Measurements from ENCODE around the gene BBS1. TPM values are rescaled to one million over a fixed set of nuclear protein-coding genes. Genes with fewer than 3 reads are reported as not detected.
A peak's percentile ranks its signal among the peaks of the same experiment; 100 is the strongest.

Gene BBS1
- total RNA-seq, 1 donor from 2014 or later, result 14.6 TPM

DNA sequence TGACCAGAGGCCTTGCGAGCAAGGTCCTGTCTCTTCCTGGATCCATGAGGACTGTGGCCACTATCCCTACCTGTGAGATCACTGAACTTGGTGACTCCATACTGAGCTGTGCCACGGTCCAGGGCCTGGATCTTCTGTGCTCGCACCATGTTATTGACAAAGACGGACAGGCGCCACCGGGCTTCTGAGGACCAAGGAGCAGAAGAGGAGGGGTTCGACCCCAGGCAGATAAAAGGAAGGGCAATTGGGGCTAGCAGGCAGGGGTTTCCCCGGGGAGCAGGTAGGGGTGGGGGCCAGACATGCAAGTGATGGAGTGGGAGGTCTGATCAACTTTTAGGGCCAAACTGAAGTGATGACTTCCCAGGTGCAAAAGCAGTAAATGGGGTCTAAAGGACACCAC lies 55.8 kb downstream of the BBS1 start:
- H3K27me3 ChIP-seq (ENCODE audit: control insufficient read depth in 3 of 3, insufficient read depth in 3 of 3, low read length in 3 of 3), result no peaks in the 10 kb centered on the region
- H3K9ac ChIP-seq (ENCODE audit: low read depth in 1 of 3, low read length in 3 of 3), result no peak overlapping the region
- H3K27ac ChIP-seq (ENCODE audit: low read depth, low read length), result no peak overlapping the region
- no peak overlapping the region for H3K4me3 ChIP-seq (ENCODE audit: low read length in 3 of 3)
- no peaks in the 10 kb centered on the region for H3K9me3 ChIP-seq (ENCODE audit: control insufficient read depth in 3 of 3, low read length in 3 of 3)
- H3K36me3 ChIP-seq (ENCODE audit: control insufficient read depth in 3 of 3, insufficient read depth in 3 of 3, low read length in 3 of 3), result peaks cover 35 to 40% (median 37%) of the 10 kb centered on the region in 3 donors
- H3K4me1 ChIP-seq (ENCODE audit: control insufficient read depth in 3 of 3, insufficient read depth in 3 of 3, low read length in 3 of 3), result peaks cover 11 to 16% (median 12%) of the 10 kb centered on the region in 3 donors

DNA sequence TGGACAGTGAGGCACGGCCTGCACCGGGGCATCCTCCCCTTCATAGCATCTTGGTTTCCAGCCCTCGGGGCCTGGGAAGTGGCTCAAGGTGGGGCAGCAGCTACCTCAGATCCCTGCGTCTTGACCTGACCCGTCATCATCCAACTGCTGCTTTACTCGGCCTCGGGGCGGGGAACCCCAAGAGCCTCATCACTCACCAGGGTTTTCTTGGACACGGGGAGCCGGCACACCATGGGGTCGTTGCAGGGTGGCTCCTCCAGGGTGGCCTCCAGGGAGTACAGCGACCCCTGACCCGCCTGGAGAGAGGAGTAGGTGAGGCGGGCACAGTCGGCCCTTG lies 57.3 kb downstream of the BBS1 start:
- Histone ChIP-seq H3K27ac (ENCODE audit: low read depth, low read length) (no peak overlapping the region), H3K4me3 (ENCODE audit: low read length in 3 of 3) (peak overlapping the region; percentile 59 to 77 (median 69)), H3K27me3 (ENCODE audit: control insufficient read depth in 3 of 3, insufficient read depth in 3 of 3, low read length in 3 of 3) (no peaks in the 10 kb centered on the region), H3K9ac (ENCODE audit: low read depth in 1 of 3, low read length in 3 of 3) (peak overlapping the region; percentile 51 to 89 (median 64)), H3K4me1 (ENCODE audit: control insufficient read depth in 3 of 3, insufficient read depth in 3 of 3, low read length in 3 of 3) (peaks cover 11 to 16% (median 12%) of the 10 kb centered on the region in 3 donors), H3K36me3 (ENCODE audit: control insufficient read depth in 3 of 3, insufficient read depth in 3 of 3, low read length in 3 of 3) (peaks cover 19 to 29% (median 27%) of the 10 kb centered on the region in 3 donors), H3K9me3 (ENCODE audit: control insufficient read depth in 3 of 3, low read length in 3 of 3) (no peaks in the 10 kb centered on the region)

DNA sequence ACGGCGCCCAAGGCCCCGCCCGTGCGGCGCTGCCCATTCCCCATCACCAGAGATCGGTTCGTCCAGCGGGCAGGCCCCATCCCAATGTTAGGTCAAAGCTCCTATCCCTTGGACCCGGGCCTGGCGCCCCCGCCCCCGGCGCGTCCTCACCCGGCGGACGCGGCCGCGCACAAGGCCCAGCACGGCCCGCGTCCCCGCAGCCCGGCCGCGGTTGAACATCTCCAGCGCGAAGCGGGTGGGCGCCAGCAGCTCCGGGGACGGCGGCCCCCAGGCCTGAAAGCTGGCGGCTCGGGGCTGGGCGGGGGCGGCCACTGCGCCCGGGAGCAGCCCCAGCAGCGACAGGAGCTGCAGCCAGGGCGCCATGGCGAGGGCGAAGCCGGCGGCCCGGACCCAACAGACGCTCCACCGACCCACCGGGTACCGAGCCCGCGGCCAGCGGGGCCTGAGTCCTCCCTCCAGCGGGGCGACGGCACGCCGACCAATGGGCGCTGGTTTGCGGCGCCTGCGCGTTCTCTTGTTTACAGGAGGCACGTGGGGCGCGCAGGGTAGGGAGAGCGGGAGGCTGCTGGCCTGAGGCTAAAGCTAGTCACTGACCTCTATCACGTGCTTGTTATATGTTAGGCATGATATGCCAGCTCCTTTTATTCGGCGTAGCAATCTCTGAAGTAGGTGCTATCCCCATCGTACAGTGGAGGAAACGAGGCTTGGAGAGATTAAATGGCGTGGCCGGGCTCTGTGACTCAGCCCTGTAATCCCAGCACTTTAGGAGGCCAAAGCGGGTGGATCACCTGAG lies 57.9 kb downstream of the BBS1 start, which contains the start of gene CTSF:
CTSF (minus strand) TSS at position 483 of the 793 bp plus-strand sequence; CDS start at position 363, 120 bp downstream.
- H3K9me3 ChIP-seq (ENCODE audit: control insufficient read depth in 3 of 3, low read length in 3 of 3), result no peaks in the 10 kb centered on the region
- H3K4me1 ChIP-seq (ENCODE audit: control insufficient read depth in 3 of 3, insufficient read depth in 3 of 3, low read length in 3 of 3), result peaks cover 11 to 16% (median 12%) of the 10 kb centered on the region in 3 donors
- H3K36me3 ChIP-seq (ENCODE audit: control insufficient read depth in 3 of 3, insufficient read depth in 3 of 3, low read length in 3 of 3), result peaks cover 14 to 27% (median 27%) of the 10 kb centered on the region in 3 donors
- H3K9ac ChIP-seq (ENCODE audit: low read depth in 1 of 3, low read length in 3 of 3), result peak within 1 kb of the TSS; percentile 51 to 89 (median 64)
- peak within 1 kb of the TSS; percentile 64 to 77 (median 69) for H3K4me3 ChIP-seq (ENCODE audit: low read length in 3 of 3)
- no peaks in the 10 kb centered on the region for H3K27me3 ChIP-seq (ENCODE audit: control insufficient read depth in 3 of 3, insufficient read depth in 3 of 3, low read length in 3 of 3)
- peak within 1 kb of the TSS; percentile 3 for H3K27ac ChIP-seq (ENCODE audit: low read depth, low read length)

DNA sequence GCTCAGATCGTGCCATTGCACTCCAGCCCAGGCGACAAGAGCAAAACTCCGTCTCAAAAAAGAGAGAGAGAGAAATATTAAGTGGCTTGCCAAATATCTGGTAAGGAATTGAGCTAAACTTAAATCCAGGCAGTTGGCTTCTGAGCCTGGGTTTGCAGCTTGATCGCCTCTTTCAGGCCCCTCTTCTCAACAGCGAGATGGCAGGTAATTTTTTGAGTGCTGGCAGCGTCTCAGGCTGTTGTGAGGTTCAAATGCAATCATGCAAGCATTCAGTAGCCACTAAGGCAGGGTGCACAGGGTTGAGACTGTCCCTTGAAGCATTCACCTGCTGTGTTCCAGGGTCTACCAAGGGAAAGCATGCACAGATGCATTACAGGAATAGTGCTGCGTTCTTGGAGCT lies 58.6 kb downstream of the BBS1 start:
- no peak overlapping the region for H3K4me3 ChIP-seq (ENCODE audit: low read length in 3 of 3)
- peak overlapping the region; percentile 3 for H3K27ac ChIP-seq (ENCODE audit: low read depth, low read length)

DNA sequence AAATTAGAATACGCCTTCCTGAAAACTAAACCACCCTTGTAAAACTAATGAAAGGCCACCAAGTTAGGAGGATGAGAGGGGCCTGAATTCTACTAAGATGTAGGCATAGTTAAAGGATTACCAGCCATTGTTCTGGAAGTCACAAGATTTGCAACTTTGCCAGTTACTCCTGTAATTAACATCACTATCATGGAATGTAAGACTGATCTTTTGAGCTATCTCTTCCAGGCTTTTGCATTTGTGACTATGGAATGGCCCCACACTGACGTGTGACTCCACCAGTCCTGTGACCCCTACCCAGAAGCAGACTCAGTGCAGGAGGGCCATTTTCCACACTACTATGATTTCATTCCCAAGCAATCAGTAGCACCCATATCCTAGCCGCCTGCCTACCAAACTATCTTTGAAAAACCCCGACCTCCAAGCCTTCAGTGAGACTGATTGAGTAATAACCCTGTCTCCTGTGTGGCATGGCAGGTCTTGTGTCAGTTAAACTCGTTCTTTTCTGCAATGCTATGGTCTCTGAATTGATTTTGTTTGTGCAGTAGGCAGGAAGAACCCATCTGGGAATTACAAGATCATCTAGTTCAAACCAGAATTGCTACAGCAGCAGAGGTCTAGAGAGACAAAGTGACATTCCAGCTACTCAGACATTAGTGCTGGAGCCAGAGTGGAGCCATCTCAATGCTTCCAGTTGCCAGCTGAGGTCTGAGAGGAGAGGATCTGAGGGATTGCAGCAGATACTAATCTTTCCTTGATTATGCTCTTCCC lies 59.8 kb downstream of the BBS1 start:
- Histone ChIP-seq H3K4me1 (ENCODE audit: control insufficient read depth in 3 of 3, insufficient read depth in 3 of 3, low read length in 3 of 3) (peaks cover 11 to 16% (median 12%) of the 10 kb centered on the region in 3 donors), H3K9ac (ENCODE audit: low read depth in 1 of 3, low read length in 3 of 3) (no peak overlapping the region)

More for the DNA sequence above, 58.6 kb downstream of the BBS1 start:
- Histone ChIP-seq H3K4me1 (ENCODE audit: control insufficient read depth in 3 of 3, insufficient read depth in 3 of 3, low read length in 3 of 3) (peaks cover 11 to 16% (median 12%) of the 10 kb centered on the region in 3 donors), H3K9me3 (ENCODE audit: control insufficient read depth in 3 of 3, low read length in 3 of 3) (no peaks in the 10 kb centered on the region), H3K9ac (ENCODE audit: low read depth in 1 of 3, low read length in 3 of 3) (peak overlapping the region in 1 of 3 donors; percentile 89), H3K27me3 (ENCODE audit: control insufficient read depth in 3 of 3, insufficient read depth in 3 of 3, low read length in 3 of 3) (no peaks in the 10 kb centered on the region), H3K36me3 (ENCODE audit: control insufficient read depth in 3 of 3, insufficient read depth in 3 of 3, low read length in 3 of 3) (peaks cover 7 to 22% (median 22%) of the 10 kb centered on the region in 3 donors)

DNA sequence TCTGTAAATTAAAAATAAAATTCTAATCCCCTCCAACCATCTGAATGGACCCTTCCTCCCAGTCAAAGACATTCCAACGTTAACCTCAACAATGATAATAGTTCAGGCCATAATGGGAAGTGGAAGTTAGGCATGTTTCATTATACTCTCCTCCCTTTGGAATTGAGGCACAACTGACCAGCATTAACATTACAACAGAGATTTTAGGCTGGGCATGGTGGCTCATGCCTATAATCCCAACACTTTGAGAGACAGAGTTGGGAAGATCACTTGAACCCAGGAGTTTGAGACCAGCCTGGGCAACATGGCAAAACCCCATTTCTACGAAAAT lies 60.4 kb downstream of the BBS1 start:
- H3K4me3 ChIP-seq (ENCODE audit: low read length in 3 of 3), result no peak overlapping the region
- peaks cover 11 to 16% (median 12%) of the 10 kb centered on the region in 3 donors for H3K4me1 ChIP-seq (ENCODE audit: control insufficient read depth in 3 of 3, insufficient read depth in 3 of 3, low read length in 3 of 3)
- no peak overlapping the region for H3K27ac ChIP-seq (ENCODE audit: low read depth, low read length)
- H3K9ac ChIP-seq (ENCODE audit: low read depth in 1 of 3, low read length in 3 of 3), result no peak overlapping the region
- no peaks in the 10 kb centered on the region for H3K9me3 ChIP-seq (ENCODE audit: control insufficient read depth in 3 of 3, low read length in 3 of 3)
- H3K36me3 ChIP-seq (ENCODE audit: control insufficient read depth in 3 of 3, insufficient read depth in 3 of 3, low read length in 3 of 3), result peaks cover 2 to 9% (median 5%) of the 10 kb centered on the region in 3 donors
- H3K27me3 ChIP-seq (ENCODE audit: control insufficient read depth in 3 of 3, insufficient read depth in 3 of 3, low read length in 3 of 3), result no peaks in the 10 kb centered on the region

More for the DNA sequence above, 59.8 kb downstream of the BBS1 start:
- Histone ChIP-seq H3K27ac (ENCODE audit: low read depth, low read length) (no peak overlapping the region), H3K27me3 (ENCODE audit: control insufficient read depth in 3 of 3, insufficient read depth in 3 of 3, low read length in 3 of 3) (no peaks in the 10 kb centered on the region), H3K36me3 (ENCODE audit: control insufficient read depth in 3 of 3, insufficient read depth in 3 of 3, low read length in 3 of 3) (peaks cover 2 to 14% (median 10%) of the 10 kb centered on the region in 3 donors), H3K4me3 (ENCODE audit: low read length in 3 of 3) (no peak overlapping the region), H3K9me3 (ENCODE audit: control insufficient read depth in 3 of 3, low read length in 3 of 3) (no peaks in the 10 kb centered on the region)

DNA sequence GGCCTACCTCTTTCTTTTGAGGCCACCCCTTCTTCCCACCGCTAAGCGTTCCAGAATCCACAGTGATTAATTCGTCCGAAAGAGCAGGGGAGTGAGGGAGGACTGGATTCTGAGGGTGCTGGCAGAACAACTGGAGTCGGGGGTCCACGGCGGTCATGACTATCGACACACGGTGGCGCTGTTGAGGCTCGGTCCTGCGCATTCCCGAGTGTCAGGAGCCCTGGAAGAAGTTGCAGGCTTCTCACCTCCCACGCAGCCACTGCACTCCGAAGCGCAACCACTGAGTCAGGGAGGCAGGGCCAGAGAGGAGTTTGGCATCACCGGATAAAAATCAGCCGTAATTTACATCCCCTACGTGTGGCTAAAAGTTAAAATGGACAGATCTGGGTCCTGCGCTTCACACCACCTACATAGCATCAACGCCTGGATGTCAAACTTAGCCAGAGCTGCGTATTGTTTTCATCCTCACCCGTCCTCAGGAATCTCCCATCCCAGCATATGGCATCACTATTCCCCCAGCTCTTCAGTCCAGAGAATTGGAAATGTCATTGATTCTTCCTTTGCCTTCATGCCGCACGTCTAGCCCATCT lies 68.7 kb downstream of the BBS1 start:
- peak overlapping the region in 1 of 3 donors; percentile 40 for H3K9ac ChIP-seq (ENCODE audit: low read depth in 1 of 3, low read length in 3 of 3)
- H3K9me3 ChIP-seq (ENCODE audit: control insufficient read depth in 3 of 3, low read length in 3 of 3), result no peaks in the 10 kb centered on the region
- no peak overlapping the region for H3K4me3 ChIP-seq (ENCODE audit: low read length in 3 of 3)
- H3K27me3 ChIP-seq (ENCODE audit: control insufficient read depth in 3 of 3, insufficient read depth in 3 of 3, low read length in 3 of 3), result no peaks in the 10 kb centered on the region
- H3K36me3 ChIP-seq (ENCODE audit: control insufficient read depth in 3 of 3, insufficient read depth in 3 of 3, low read length in 3 of 3), result no peaks in the 10 kb centered on the region
- H3K27ac ChIP-seq (ENCODE audit: low read depth, low read length), result no peak overlapping the region
- H3K4me1 ChIP-seq (ENCODE audit: control insufficient read depth in 3 of 3, insufficient read depth in 3 of 3, low read length in 3 of 3), result peaks cover 0 to 5% (median 3%) of the 10 kb centered on the region in 3 donors

DNA sequence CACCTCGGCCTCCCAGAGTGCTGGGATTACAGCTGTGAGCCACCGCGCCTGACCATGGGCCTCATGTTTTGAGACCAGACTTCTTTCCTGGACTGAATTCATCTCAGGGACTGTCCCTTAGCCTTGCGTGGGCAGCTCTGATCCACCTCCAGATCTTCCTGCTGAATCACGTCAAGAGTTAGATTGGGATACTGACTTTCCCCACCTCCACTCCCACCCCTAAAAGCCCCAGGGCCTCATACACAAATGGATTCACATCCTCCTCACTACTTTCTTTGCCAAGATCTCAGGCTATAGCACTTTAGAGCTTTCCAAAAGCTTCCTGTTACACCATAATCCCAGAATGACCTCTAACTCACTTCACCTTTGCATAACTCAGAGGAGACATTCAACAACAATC lies 70.4 kb downstream of the BBS1 start:
- H3K9ac ChIP-seq (ENCODE audit: low read depth in 1 of 3, low read length in 3 of 3), result no peak overlapping the region
- H3K27ac ChIP-seq (ENCODE audit: low read depth, low read length), result no peak overlapping the region
- no peaks in the 10 kb centered on the region for H3K36me3 ChIP-seq (ENCODE audit: control insufficient read depth in 3 of 3, insufficient read depth in 3 of 3, low read length in 3 of 3)
- H3K9me3 ChIP-seq (ENCODE audit: control insufficient read depth in 3 of 3, low read length in 3 of 3), result no peaks in the 10 kb centered on the region
- no peaks in the 10 kb centered on the region for H3K27me3 ChIP-seq (ENCODE audit: control insufficient read depth in 3 of 3, insufficient read depth in 3 of 3, low read length in 3 of 3)
- peaks cover 0 to 5% (median 3%) of the 10 kb centered on the region in 3 donors for H3K4me1 ChIP-seq (ENCODE audit: control insufficient read depth in 3 of 3, insufficient read depth in 3 of 3, low read length in 3 of 3)
- H3K4me3 ChIP-seq (ENCODE audit: low read length in 3 of 3), result no peak overlapping the region

DNA sequence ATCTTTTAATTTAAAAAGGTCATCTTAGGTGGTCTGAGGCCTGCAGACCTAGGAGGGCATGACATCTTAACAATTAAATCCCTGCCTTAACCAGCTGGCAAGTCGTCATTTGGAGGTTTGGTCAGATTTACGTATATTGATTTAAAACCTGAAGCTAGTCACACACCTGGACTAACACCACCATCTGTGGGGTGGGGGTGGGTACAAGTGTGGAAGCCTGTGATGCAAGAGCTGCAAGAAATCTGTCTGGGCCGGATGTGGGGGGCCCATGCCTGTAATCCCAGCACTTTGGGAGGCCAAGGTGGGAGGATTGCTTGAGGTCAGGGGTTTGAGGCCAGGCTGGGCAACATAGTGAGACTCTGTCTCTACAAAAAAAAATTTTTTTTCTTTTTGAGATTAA lies 70.8 kb downstream of the BBS1 start:
- Histone ChIP-seq H3K4me1 (ENCODE audit: control insufficient read depth in 3 of 3, insufficient read depth in 3 of 3, low read length in 3 of 3) (peaks cover 0 to 5% (median 3%) of the 10 kb centered on the region in 3 donors), H3K9me3 (ENCODE audit: control insufficient read depth in 3 of 3, low read length in 3 of 3) (no peaks in the 10 kb centered on the region), H3K4me3 (ENCODE audit: low read length in 3 of 3) (no peak overlapping the region), H3K36me3 (ENCODE audit: control insufficient read depth in 3 of 3, insufficient read depth in 3 of 3, low read length in 3 of 3) (no peaks in the 10 kb centered on the region), H3K9ac (ENCODE audit: low read depth in 1 of 3, low read length in 3 of 3) (no peak overlapping the region), H3K27me3 (ENCODE audit: control insufficient read depth in 3 of 3, insufficient read depth in 3 of 3, low read length in 3 of 3) (no peaks in the 10 kb centered on the region), H3K27ac (ENCODE audit: low read depth, low read length) (no peak overlapping the region)

All from skeletal muscle tissue (tissue), 4 donors.